GM21717 (cell line): Measurements from ENCODE around the gene LSG1.
"Not testable (repeated sequence)": the region's sequence is repeated elsewhere in the genome, so short reads cannot be mapped to it uniquely, and the experiment has no call there.

Experiments
- ATAC-seq: cut with Tn5 transposase; IDR thresholded peaks from one replicate; pipeline ENCODE4 v1.9.1; 2021; ENCODE audit warnings: mild to moderate bottlenecking, moderate library complexity; ENCODE audit not compliant: unreplicated experiment

Gene LSG1

GRCh38 chr3:194658477-194659242 is 13.3 kb downstream of the LSG1 start:
- ATAC-seq: no peak

- ATAC-seq: no peak
Measured at GRCh38 chr3:194657439-194657838, 14.6 kb downstream of the LSG1 start.

- ATAC-seq: no peak
Measured at GRCh38 chr3:194654443-194654842, 17.5 kb downstream of the LSG1 start.

- no peak for ATAC-seq
Measured at GRCh38 chr3:194647747-194648146, 24.2 kb downstream of the LSG1 start.

- no peak for ATAC-seq
Measured at GRCh38 chr3:194642769-194643168, 29.2 kb downstream of the LSG1 start.

- ATAC-seq: no peak
Measured at GRCh38 chr3:194640829-194641228, 31.2 kb downstream of the LSG1 start.

- no peak for ATAC-seq
Measured at GRCh38 chr3:194638991-194639605, 32.9 kb downstream of the LSG1 start.

GRCh38 chr3:194637541-194638400 is 34.2 kb downstream of the LSG1 start:
- ATAC-seq: no peak

GRCh38 chr3:194637066-194637465 is 34.9 kb downstream of the LSG1 start:
- no peak for ATAC-seq

- ATAC-seq: peak; percentile 64
Measured at GRCh38 chr3:194633349-194634004, 38.5 kb downstream of the LSG1 start, which contains the start of gene TMEM44. TMEM44 (minus strand) TSS chr3:194633419; CDS start chr3:194633215, 204 bp downstream.

GRCh38 chr3:194632809-194633348 is 39.1 kb downstream of the LSG1 start:
- ATAC-seq: peak; percentile 46

- no peak for ATAC-seq
Measured at GRCh38 chr3:194632226-194632808, 39.7 kb downstream of the LSG1 start.

GRCh38 chr3:194631696-194632095 is 40.3 kb downstream of the LSG1 start:
- no peak for ATAC-seq

GRCh38 chr3:194630681-194631080 is 41.3 kb downstream of the LSG1 start:
- not testable (repeated sequence) for ATAC-seq

- ATAC-seq: no peak
Measured at GRCh38 chr3:194624956-194625355, 47.0 kb downstream of the LSG1 start.

- no peak for ATAC-seq
Measured at GRCh38 chr3:194623449-194624290, 48.3 kb downstream of the LSG1 start.

- ATAC-seq: no peak
Measured at GRCh38 chr3:194622621-194623340, 49.2 kb downstream of the LSG1 start.

GRCh38 chr3:194621947-194622346 is 50.0 kb downstream of the LSG1 start:
- ATAC-seq: no peak

GRCh38 chr3:194620196-194620595 is 51.8 kb downstream of the LSG1 start:
- ATAC-seq: no peak
